Activated T-helper 1 cell treated with anti-CD3 and anti-CD28 coated beads, Interleukin-2, amount 50 U/mL, for 16 hours (primary cell): ENCODE data around the gene FOXP4.

Experiments
- DNase-seq, 2 donors: peaks; one replicate each; pipeline ENCODE4 v3.0.0-alpha.2; 2020; ENCODE audit warnings: low read depth in 1 of 2, low spot score in 1 of 2

FOXP4 gene

DNA sequence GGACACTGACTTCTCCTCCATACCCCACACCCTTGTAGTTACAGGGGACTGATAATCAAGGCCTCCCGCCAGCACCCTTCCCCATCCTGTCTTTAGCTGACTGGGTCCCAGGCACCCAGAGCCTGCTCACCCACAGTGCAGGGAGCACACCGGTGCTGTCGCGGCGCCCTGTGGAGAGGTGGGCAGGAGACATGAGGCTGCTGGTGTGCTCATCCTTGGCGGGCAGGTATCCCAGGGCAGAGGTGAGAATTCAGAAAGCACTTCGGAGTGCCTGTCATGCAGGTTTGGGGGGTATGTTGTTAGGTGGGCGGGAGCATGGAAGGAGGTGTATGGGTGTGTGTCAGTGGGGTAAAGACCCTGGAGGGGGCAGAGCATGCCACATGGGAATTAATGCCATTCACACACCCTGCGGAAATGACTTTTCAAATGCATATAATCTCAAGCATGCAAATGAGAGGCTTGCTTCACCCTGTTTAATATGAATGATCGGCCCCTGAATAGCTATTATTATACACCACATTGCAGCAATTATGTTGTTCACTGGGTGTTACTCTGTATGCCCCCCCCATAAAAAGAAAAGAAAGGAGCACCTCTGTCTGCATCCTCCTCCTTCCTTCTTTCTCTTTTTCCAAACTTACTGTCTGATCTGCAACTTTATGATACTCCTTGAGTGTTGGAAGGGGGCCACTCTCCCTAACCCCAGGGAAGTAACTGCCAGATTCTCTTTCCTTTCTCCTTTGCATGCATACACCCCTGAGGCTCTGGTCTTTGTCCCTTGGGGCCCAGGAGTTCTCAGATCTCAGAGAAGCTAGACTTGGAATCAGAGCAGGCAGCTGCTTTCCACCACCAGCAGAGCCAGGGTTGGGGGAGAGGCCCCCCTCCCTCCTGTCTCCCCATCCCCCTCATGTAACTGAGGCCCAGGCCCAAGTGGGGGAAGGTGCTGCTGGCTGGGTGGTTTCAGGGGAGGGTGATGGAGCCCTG is 16.0 kb downstream of the FOXP4 start:
- DNase-seq: no peak

DNA sequence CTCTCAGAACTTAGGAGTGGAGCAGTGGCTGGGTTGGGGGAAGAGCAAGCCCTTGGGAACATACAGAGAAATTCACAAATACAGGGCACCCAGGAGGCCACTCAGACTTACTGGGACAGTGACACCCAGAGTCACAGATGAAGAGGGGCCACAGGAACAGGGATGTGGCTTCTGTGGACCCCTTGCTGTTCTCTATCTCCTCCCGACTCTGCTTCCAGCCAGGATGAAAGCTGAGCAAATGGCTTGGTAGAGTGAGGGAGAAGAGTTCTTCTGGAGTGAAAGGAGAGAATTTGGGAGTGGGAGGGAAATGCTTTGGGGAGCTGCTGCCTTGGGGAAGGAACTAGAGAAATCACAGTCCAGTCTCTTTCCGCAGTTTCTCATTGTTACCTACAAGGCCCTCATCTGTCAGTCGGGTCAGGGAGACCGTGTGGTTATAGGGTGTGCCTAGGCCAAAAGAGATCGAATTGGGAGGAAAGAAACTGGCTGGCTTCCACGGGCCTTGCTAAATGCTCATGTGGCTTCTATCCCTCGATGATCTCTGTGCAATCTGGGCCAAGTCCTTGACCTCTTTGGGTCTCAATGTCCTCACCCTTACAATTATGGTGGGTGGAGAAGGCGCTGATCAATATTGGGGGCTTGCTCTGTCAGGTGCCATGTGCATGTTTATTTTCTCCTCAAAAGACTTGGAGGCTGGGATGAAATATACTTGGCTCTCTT is 17.0 kb downstream of the FOXP4 start:
- no peak for DNase-seq

DNA sequence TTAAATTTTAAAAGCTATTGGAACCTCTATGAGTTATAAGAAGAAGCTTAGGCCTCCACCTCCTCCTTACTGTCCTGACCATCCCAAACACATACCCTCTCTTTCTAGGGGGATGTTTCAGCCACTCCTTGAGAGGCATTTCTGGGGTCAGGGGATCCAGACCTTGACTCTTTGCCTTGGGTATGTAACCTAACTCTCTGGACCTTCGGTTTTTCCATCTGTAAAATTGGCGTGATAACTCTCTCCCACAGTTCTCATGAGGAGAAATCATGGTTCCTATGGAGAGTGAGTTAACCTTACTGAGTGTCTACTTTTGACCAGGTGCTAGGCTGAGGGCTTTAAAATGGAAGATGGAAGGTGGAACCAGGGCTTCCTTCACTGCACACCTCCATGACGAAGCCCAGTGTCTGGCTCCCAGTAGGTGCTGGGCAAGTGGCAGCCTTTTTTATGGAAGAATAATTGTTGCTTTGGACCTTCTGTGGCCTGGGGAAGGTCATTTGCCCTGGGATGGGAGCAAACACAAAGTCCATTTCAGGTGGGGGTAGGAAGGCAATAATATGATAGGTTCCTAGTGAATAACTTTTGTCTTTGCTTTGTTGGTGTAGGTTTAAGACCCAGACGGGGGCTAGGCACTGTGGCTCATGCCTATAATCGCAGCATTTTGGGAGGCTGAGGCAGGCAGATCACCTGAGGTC is 18.4 kb downstream of the FOXP4 start:
- DNase-seq: no peak

DNA sequence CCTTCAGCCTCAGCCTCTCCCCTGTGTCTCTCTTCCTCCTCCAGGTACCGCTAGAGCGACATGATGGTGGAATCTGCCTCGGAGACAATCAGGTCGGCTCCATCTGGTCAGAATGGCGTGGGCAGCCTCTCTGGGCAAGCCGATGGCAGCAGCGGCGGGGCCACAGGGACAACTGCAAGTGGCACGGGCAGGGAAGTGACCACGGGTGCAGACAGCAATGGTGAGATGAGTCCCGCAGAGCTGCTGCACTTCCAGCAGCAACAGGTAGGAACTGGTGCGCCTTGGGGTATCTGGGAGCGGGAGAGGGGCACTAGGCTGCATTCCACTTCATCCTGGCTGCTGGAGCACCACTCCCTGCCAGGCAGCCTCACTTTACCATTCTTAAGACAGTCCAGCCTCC is 19.5 kb downstream of the FOXP4 start:
- DNase-seq: no peak

DNA sequence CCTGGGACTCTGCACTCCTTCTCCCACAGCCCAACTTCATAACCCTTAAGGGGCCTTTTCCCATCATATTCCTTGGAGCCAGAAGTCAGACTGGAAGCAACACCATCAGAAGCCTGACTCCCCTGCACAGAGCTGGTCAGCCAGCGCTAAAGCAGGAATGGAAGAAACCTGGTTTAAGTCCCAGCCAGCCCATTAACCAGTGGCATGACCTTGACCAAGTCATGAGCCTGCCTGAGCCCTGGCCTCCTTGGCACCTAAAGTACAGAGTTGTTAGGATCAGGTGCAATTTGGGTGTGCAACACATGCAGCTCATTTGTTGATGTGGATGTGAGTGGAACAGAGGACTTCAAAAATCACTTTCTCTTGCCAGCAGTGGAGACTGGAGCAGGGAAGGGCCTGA is 20.8 kb downstream of the FOXP4 start:
- DNase-seq: no peak

DNA sequence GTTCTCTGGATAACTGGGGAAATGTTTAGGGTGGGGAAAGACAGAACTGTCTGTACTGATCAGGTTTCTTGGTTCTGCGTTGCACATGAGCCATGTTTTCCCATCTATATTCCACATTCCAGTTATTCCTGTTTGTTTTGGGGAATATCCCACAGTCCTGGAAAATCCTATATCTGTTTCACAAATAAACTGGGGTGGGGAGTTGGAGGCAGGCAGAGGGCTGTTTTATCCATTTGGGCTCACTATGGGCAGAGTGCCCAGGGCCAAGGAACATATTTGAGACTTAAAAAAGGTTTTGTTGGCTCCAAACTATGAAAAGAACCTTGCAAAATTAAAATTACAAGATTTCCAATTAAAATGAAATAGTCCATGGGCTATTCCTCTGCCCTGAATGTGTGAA is 21.5 kb downstream of the FOXP4 start:
- no peak for DNase-seq

DNA sequence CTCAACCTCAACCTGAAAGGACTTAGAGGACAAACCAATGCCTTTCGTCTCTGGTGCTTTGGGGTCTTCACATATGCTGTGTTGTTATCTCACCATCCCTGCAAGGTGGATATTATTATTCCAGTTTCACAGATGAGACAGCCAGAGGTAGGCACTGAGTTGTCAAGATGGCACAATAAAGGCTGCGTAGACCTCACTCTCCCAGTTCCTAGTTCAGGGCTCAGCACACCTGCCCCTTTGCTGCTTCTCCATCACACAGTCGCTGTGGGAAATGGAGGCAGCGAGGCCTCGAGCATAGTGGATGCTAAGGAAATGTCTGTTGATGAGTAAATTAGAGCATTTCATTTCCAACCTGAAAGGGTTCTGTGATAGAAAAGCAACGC is 22.0 kb downstream of the FOXP4 start:
- no peak for DNase-seq

DNA sequence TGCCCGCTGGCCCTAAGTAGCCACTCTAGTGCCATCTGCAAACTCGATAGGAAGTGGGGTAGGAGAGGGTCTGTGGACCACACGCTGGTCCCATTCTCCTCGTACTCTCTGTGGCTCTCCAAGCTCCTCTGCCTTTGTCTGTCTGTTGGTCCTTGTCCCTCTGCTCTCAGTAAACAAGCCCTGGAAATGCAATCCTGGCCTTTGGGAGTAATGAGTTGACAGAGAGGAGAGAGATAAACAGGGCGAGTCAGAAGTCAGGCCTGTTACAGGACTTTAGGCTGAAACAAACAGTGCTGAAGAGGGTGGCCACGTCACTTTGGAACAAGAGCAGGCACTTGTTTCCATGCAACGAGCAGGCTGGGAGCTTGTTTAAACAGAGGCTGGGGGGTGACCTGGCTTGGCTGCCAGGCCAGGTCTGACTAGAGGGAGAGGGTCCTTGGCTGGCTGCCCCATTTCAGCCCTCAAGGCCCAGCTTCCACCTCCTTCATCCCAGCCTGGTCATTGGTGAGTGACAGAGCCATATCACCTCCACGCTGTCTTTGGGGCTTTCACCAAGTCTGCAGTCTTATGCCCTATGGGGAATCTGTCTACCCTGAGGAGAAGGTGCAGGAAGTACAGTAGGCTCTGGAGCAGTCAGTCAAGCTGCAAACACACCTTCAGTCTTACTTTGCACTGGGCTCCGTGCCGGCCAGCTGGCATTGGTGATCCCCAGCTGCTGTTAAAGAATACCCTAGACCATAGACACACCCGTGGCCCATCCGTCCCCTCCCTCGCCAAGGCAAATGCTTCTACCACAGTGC is 22.6 kb downstream of the FOXP4 start:
- no peak for DNase-seq

DNA sequence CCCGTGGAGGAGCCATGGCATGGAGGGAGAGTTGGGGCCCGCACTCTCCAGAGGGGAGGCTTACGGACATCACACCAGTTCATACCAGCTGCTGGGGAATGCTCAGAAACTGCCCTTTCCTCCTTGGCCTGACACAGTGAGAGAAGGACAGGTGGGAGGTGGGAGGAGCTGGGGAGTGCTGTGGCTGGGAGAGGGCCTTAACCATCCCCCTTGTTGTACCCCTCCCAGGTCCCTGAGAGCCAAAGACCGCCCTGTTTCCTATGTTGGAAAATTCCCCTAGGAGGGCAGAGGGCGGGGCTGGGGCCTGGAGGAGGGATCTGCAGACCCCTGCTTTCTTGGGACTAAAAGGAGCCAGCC is 24.1 kb downstream of the FOXP4 start:
- no peak for DNase-seq

DNA sequence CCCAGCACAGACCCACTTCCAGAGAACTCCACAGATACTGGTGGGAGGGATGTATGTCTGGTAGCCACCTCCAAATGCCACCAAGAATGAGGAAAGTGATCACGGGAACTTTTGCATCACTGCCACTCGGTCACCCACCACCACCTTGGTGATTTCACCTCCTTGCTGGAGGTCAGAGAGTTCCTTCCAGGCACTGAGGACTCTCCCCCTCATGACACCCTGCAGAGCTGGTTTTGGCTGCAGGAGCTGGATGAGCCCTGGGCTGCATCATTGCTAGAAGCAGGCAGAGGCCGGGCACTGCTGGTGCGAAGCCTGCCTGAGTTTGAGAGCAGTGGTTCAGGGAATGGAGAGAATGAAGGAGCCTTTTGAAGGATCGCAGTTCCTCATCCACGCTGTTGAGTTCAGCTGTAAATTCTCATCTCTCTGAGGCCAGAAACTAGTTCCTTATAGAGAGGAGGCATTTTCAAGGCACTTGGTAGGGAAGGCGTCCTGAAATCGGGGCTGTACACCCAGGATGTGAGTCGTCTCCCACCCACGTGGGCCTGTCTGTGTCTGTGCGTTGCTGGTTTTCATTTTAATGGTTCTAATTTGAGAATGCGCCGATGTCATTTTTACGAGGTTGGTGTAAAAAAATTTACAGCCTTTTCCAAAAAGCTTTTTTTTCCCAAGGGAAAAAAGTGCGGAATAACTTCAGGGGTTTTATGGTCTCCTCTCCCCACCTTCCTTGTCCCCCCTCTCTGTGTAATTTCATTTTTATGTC is 25.0 kb downstream of the FOXP4 start:
- no peak for DNase-seq

DNA sequence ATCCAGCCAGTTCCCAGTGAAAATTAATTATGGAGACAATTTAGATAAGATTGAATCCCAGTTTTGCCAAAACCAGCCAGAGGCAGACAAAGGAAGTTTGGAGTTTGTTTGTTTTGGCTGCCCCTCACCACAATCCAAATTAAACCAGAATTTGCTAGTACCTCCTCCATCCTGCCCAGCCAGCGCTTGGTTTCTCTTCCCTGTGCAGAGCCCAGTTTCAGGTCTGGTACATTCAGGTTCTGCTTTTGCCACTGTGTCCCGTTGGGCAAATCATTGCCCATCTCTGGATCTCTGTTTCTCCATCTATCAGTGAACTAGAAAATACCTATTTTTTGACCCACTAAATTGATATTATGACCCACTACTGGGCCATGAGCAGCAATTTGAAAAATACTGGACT is 26.4 kb downstream of the FOXP4 start:
- no peak for DNase-seq

DNA sequence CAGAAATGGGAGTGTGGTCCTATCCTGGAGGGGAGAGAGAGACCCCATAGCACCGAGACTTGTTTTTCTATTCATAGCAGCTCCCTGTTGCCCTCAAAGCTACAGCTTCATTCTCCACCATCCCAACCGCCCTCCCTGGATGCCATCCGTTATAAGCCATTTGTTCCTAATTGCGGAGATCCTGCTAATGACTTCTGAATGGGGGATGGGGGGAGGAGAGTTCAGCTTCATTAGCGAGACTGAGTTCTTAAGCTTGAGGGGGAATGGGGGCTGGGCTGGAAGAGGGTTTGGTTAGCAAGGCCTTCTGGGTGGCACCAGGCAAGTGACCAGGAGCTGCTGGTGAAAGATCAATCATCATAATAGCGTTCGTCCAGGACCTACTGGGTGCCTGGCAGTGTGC is 27.1 kb downstream of the FOXP4 start:
- no peak for DNase-seq

DNA sequence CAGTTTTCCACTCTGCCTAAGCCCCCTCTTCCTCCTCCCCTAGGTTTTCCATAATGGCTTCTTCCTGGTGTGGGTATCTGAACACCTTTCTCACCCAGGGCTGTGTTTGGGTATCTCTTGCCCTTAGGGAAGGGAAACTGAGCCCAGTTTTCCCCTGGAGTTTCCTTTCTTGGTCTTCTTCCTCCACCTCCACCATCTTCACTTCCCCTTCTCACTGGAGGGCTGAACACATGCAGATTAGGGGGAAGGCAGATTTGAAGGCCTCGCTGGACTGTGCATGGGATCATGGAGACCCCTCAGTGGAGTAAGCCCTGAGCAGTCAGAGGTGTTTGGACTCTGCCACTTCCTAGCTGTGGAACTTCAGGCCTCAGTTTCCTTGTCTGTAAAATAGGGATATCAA is 27.8 kb downstream of the FOXP4 start:
- no peak for DNase-seq

DNA sequence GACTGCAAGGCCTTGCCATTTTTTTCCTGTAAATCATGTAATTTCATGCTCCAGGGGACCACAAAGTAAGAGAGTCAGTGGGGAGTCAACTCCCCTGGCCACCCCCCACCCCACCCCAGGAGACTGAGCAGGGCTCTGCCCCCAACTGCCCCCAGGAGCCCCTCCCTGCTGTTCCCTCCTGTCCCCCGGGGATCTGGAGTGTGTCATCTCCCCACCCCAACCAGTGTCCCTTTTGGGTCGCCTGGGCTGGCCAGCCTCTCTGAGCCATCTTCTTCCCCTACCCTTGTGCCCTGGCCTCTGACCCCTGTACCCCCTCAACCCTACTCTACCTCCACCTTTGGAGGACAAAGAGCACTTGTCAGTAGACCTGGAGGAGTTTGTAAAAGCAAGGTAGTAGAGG is 29.4 kb downstream of the FOXP4 start:
- DNase-seq: no peak

DNA sequence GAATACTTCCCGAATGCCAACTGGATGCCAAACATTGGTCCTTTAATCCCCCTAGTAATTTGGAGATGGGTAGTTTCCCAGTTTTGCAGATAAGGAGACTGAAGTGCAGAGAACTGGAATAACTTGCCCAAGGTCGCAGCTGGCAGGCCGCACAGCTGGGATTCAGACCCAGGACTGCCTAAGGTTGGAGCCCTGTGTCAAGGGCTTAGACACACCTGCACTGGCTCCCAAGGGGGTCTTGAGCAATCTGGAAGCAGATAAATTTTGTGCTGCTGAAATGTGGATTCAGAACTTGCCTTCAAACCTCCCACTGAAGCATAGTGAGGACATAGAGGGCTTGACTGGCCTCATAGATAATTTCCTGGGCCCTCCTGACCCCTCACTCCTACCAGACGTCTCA is 30.5 kb downstream of the FOXP4 start:
- DNase-seq: no peak

DNA sequence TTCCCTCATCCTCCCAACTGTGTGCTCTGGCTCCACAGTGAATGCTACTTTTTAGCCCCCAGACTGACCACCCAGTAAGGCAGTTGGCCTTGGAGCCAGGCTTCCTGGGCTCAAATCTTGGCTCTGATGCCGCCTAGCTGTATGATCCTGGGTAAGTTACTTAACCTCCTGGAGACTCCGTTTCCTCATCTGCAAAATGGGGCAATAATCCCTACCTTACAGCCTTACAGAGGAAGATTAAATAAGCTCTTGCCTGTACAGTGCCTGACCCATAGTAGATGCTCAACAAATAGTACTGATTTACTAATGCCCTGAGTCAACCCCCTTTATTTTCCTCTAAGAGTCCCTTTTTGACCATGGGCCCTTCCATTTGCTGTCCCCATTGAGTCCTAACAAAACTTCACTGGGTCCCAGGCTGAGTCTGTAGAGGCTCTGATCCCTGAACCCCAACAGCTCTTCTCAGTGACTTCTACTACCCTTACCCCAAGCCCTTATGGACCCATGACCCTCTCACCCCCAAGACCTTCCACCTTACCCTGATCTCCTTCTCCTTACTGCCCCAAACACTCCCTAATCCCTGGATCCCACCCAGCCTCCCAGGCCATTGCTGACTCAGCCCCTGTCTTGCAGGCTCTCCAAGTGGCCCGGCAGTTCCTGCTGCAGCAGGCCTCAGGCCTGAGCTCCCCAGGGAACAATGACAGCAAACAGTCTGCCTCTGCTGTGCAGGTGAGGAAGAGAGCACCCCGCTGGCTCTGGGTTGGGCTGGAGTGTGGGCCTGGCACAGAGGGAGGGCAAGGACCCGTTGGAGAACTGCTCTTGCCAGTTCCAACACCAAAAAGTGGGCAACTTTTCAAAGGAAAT is 31.4 kb downstream of the FOXP4 start:
- no peak for DNase-seq

DNA sequence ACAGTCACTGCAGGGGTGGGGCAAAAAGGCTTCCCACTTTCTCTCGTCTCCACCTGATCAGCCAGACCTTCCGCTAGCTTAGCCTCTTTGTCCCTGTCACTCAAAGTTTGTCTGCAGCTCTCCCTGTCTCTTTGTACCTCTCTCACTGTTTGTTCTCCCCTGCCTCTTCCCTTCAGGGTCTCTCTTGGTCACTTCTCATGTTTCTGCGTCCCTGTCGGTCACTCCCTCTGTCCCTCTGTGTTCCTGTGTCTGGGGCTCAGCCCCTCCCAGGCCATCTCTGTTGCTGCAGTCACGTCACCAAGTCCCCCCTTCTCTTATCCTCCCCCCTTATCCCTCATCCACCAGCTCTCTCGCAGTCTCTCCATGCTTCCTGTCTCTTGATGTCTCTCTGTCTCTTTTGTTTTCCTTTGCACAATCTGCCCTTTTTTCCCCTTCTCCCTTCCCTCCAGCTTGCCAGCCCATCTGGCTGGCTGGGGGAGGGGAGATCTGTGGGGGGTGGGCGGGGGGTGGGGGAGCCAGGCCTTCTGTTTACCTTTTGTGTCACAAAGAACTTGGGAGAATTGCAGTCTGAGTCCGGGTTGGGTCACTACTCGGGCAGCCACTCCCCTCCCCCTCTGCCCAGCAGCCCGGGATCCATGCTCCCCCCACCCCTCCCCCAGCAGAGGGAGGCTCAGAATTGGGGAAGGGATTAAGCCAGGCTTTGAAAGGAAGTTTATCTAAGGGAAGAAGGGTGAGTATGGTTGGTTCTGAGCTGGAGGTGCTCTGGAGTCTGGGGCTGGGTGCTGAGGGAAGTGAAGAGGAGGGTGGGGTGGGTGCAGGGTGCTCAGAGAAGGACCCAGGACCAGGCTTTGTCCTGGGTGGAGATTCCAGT is 32.3 kb downstream of the FOXP4 start:
- DNase-seq: no peak

DNA sequence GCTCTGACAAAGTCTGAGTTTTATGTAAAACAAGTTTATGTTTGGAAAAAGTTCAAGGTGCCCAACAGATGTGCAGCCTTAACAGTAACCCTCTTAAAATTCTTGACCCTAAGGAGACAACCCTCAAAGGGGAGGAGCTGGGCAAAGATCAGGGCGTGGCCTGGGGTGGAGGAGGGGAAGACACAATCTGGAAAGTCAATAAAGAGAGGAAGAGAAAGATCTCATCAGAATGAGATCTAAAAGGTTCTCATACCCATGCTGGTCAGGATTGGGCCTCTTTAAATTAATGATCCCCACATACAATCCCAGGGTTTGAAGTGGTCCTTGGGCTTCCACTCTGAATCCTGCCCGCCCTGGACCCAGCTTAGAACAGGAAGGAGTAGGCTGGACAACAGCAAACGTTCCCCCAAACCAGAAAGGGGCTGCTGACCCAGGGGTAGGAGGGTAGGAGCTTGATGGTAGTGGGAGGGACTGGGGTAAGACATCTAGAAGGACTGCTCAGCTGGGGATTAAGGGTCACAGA is 33.0 kb downstream of the FOXP4 start:
- DNase-seq: no peak
